Upper lobe of left lung (tissue), 6 donors: Measurements from ENCODE around the gene STK4. TPM values are rescaled to one million over a fixed set of nuclear protein-coding genes. Genes with fewer than 3 reads are reported as not detected.

Source experiments
- ATAC-seq, 2 donors: fragments of 200-7000 bp; cut with Tn5 transposase; one replicate each; pipeline ENCODE4 v1.9.1; 2022; ENCODE audit warnings: mild to moderate bottlenecking in 2 of 2, moderate library complexity in 2 of 2; ENCODE audit not compliant: low FRiP score in 2 of 2
- DNase-seq, 2 donors: peaks; one replicate each; pipeline ENCODE4 v3.0.0-alpha.2; 2019 to 2020
- H3K27ac ChIP-seq, 4 donors: fragments of 200-600 bp; sonication (generic); one replicate each; pipeline ENCODE4 v1.5.1; 2016 to 2019
- H3K27me3 ChIP-seq, 4 donors: fragments of 200-600 bp; sonication (generic); one replicate each; pipeline ENCODE4 v1.5.1; 2017 to 2019
- H3K36me3 ChIP-seq, 4 donors: fragments of 200-600 bp; sonication (generic); one replicate each; pipeline ENCODE4 v1.5.1; 2016 to 2019
- H3K4me1 ChIP-seq, 4 donors: fragments of 200-600 bp; sonication (generic); one replicate each; pipeline ENCODE4 v1.5.1; 2018 to 2019
- H3K4me3 ChIP-seq, 4 donors: fragments of 200-600 bp; sonication (generic); one replicate each; pipeline ENCODE4 v1.5.1; 2017 to 2019; ENCODE audit warnings: mild to moderate bottlenecking in 2 of 4, moderate library complexity in 1 of 4
- H3K9me3 ChIP-seq, 4 donors: fragments of 200-600 bp; sonication (generic); one replicate each; pipeline ENCODE4 v1.5.1; 2018 to 2019
- EP300 ChIP-seq, 4 donors: sonication (generic); formaldehyde crosslinking; IDR thresholded peaks; one replicate each; pipeline ENCODE4 v1.5.1; 2017; ENCODE audit warnings: antibody characterized with exemption in 4 of 4, control low read depth in 2 of 4
- POLR2A ChIP-seq, 4 donors: fragments of 450-650 bp; IDR thresholded peaks; one replicate each; pipeline ENCODE4 v1.5.1; 2016 to 2017; ENCODE audit warnings: antibody characterized with exemption in 4 of 4, mild to moderate bottlenecking in 2 of 4
- POLR2AphosphoS5 ChIP-seq, 2 donors: sonication (generic); formaldehyde crosslinking; IDR thresholded peaks; one replicate each; pipeline ENCODE4 v1.5.1; 2017; ENCODE audit warnings: antibody characterized with exemption in 2 of 2
- WGBS, 2 donors: methylation state at CpG; one replicate each; pipeline ENCODE4 v1.1.5; 2017 to 2018; 5-methylcytosine and 5-hydroxymethylcytosine counted together
- total RNA-seq, 6 donors: library from RNA; depleted of rRNA in 4 of 6; stranded (reverse); fragments of >200 nt in 4 of 6; gene quantifications; one replicate each; pipeline versions ENCODE4 v1.1.0 to v1.2.1, GENCODE V29; 2016 to 2021
- TF ChIP-seq, protein P1 (sequence below), 6 experiments: fragments of 450-650 bp in 4 of 6; fragments of 200-600 bp in 2 of 6; sonication (generic) in 2 of 6; IDR thresholded peaks; one replicate each; pipeline ENCODE4 v1.5.1; 2016 to 2019; ENCODE audit warnings: antibody characterized with exemption in 6 of 6
- donor health status: DM: no; HTN: no; CAD: no; lungs with moderate emphysema.
- donor health status: DM: no; HTN: yes; CAD: no; lungs with severe emphysema.

Gene STK4
- total RNA-seq, 6 donors from 2014 or later, result 31.0 to 76.1 (median 44.1) TPM

DNA sequence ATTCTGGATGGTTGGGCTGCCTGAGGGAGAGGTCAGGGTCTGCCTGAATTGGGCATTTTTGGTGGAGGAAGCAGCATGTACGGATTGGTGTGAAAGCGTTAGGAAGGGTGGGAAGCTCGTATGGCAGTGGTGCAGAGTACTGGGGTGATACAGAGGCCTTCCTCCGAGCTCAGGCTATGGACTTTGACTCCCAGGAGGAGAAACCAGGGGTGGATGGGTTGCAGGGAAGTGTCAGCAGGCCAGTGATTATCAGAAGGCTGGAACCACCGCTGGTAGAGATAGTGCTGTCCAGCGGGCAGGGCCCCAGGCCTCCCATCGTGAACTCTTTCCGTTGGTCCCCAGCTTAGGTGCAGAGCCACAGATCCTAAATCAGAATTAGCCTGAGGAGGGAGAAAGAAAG lies 143.3 kb downstream of the STK4 start:
- no peak overlapping the region for H3K4me3 ChIP-seq
- TF ChIP-seq EP300 (IDR thresholded peaks at IDR 0.05) (no peak), POLR2AphosphoS5 (IDR thresholded peaks at IDR 0.05) (no peak), POLR2A (IDR thresholded peaks at IDR 0.05) (no peak)
- TF ChIP-seq, protein P1, sequence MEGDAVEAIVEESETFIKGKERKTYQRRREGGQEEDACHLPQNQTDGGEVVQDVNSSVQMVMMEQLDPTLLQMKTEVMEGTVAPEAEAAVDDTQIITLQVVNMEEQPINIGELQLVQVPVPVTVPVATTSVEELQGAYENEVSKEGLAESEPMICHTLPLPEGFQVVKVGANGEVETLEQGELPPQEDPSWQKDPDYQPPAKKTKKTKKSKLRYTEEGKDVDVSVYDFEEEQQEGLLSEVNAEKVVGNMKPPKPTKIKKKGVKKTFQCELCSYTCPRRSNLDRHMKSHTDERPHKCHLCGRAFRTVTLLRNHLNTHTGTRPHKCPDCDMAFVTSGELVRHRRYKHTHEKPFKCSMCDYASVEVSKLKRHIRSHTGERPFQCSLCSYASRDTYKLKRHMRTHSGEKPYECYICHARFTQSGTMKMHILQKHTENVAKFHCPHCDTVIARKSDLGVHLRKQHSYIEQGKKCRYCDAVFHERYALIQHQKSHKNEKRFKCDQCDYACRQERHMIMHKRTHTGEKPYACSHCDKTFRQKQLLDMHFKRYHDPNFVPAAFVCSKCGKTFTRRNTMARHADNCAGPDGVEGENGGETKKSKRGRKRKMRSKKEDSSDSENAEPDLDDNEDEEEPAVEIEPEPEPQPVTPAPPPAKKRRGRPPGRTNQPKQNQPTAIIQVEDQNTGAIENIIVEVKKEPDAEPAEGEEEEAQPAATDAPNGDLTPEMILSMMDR (IDR thresholded peaks at IDR 0.05), result no peak
- peaks cover 0 to 3% (median 0%) of the 10 kb centered on the region in 4 donors for H3K27me3 ChIP-seq
- H3K36me3 ChIP-seq, result no peaks in the 10 kb centered on the region
- DNase-seq (no peak), ATAC-seq (no peak)
- WGBS, 2 donors, result 82 to 84% methylated on average over 8 of the region's 8 CpGs
- H3K4me1 ChIP-seq, result peaks cover 0 to 6% (median 0%) of the 10 kb centered on the region in 4 donors
- H3K9me3 ChIP-seq, result no peaks in the 10 kb centered on the region
- no peak overlapping the region for H3K27ac ChIP-seq

DNA sequence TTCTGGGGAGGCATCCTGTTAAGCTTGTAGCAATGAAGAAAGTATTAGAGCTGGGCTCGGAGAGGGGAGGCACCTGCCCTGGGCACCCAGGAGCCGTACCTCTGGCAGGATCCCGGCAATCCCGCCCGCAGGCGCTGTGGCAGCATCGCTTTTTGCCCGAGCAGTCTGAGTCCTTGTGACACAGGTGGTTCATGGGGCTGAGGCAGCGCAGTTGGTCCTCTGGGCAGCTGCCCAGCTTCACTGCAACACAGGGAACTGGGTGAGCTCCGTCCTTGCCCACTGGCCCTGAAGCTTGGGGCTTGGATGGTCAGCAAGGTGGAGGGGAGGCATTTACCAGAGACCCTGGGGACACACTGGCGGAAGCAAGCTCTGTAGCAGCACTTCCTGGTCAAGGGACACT lies 144.0 kb downstream of the STK4 start:
- Histone ChIP-seq H3K4me1 (peaks cover 0 to 6% (median 0%) of the 10 kb centered on the region in 4 donors), H3K36me3 (no peaks in the 10 kb centered on the region), H3K27me3 (peaks cover 0 to 3% (median 0%) of the 10 kb centered on the region in 4 donors), H3K9me3 (no peaks in the 10 kb centered on the region), H3K4me3 (no peak overlapping the region), H3K27ac (no peak overlapping the region)
- WGBS, 2 donors, result 80 to 94% methylated on average over 1 to 11 of the region's 11 CpGs
- TF ChIP-seq, protein P1 (IDR thresholded peaks at IDR 0.05), result no peak
- no peak for TF ChIP-seq EP300 (IDR thresholded peaks at IDR 0.05)
- TF ChIP-seq POLR2AphosphoS5 (IDR thresholded peaks at IDR 0.05), result no peak
- TF ChIP-seq POLR2A (IDR thresholded peaks at IDR 0.05), result no peak
- ATAC-seq (no peak), DNase-seq (peak in 1 of 2 donors; percentile 65)

- Histone ChIP-seq H3K27ac (no peak overlapping the region), H3K4me1 (peaks cover 0 to 6% (median 0%) of the 10 kb centered on the region in 4 donors), H3K27me3 (peaks cover 0 to 3% (median 0%) of the 10 kb centered on the region in 4 donors), H3K36me3 (no peaks in the 10 kb centered on the region), H3K4me3 (no peak overlapping the region), H3K9me3 (no peaks in the 10 kb centered on the region)
- TF ChIP-seq POLR2A (IDR thresholded peaks at IDR 0.05) (no peak), EP300 (IDR thresholded peaks at IDR 0.05) (no peak), POLR2AphosphoS5 (IDR thresholded peaks at IDR 0.05) (no peak)
- TF ChIP-seq, protein P1 (IDR thresholded peaks at IDR 0.05), result no peak
- ATAC-seq, result no peak
- WGBS, 2 donors, result 72 to 84% methylated on average over 11 of the region's 11 CpGs
- no peak for DNase-seq
Observed at GRCh38 chr20:45111285-45111684, 145.0 kb downstream of the STK4 start.

- no peak for DNase-seq
Observed at GRCh38 chr20:45111799-45112471, 145.6 kb downstream of the STK4 start.

More at GRCh38 chr20:45111799-45112471, 145.6 kb downstream of the STK4 start:
- H3K4me3 ChIP-seq, result no peak overlapping the region
- H3K4me1 ChIP-seq, result peaks cover 0 to 6% (median 0%) of the 10 kb centered on the region in 4 donors
- 54 to 68% methylated on average over 15 to 17 of the region's 17 CpGs for WGBS, 2 donors
- no peaks in the 10 kb centered on the region for H3K36me3 ChIP-seq
- no peaks in the 10 kb centered on the region for H3K9me3 ChIP-seq
- H3K27me3 ChIP-seq, result peaks cover 0 to 3% (median 0%) of the 10 kb centered on the region in 4 donors
- no peak for ATAC-seq
- H3K27ac ChIP-seq, result no peak overlapping the region
- TF ChIP-seq, protein P1 (IDR thresholded peaks at IDR 0.05), result peak in 5 of 6 experiments; percentile 5 to 42 (median 28)
- TF ChIP-seq POLR2A (IDR thresholded peaks at IDR 0.05) (no peak), POLR2AphosphoS5 (IDR thresholded peaks at IDR 0.05) (no peak)
